GM21619 (cell line): ENCODE results near the gene WBP11.

Experiments used
- ATAC-seq: cut with Tn5 transposase; IDR thresholded peaks from one replicate; pipeline ENCODE4 v1.9.1; 2021; ENCODE audit not compliant: unreplicated experiment

The WBP11 gene

GRCh38 chr12:14803011-14803829 lies at the start of gene WBP11, which contains the start of gene C12orf60:
TSS of gene WBP11 (minus strand) at chr12:14803478. CDS start at chr12:14801383, 2,095 bp downstream.
TSS of gene C12orf60 (plus strand) at chr12:14803670. CDS start at chr12:14822936, 19,266 bp downstream.
- ATAC-seq, result peak; percentile 100

- no peak for ATAC-seq
These were observed 49.6 kb upstream of the WBP11 start for GRCh38 chr12:14852880-14853279.

- ATAC-seq, result no peak
These were observed 47.8 kb upstream of the WBP11 start for GRCh38 chr12:14850929-14851663.

- no peak for ATAC-seq
These were observed 46.4 kb upstream of the WBP11 start for GRCh38 chr12:14849661-14850060.

GRCh38 chr12:14846876-14847580 lies 43.8 kb upstream of the WBP11 start:
- ATAC-seq, result no peak

GRCh38 chr12:14846042-14846587 lies 42.8 kb upstream of the WBP11 start:
- no peak for ATAC-seq

GRCh38 chr12:14845350-14845750 lies 42.1 kb upstream of the WBP11 start:
- no peak for ATAC-seq

- ATAC-seq, result no peak
These were observed 41.1 kb upstream of the WBP11 start for GRCh38 chr12:14844401-14844800.

- ATAC-seq, result no peak
These were observed 40.2 kb upstream of the WBP11 start, which contains the start of gene ART4 for GRCh38 chr12:14843425-14843887. TSS of gene ART4 (minus strand) at chr12:14843526. CDS start at chr12:14843113, 413 bp downstream.

- no peak for ATAC-seq
These were observed 39.0 kb upstream of the WBP11 start for GRCh38 chr12:14842315-14842714.

GRCh38 chr12:14841761-14842160 lies 38.5 kb upstream of the WBP11 start:
- no peak for ATAC-seq

- ATAC-seq, result no peak
These were observed 37.3 kb upstream of the WBP11 start for GRCh38 chr12:14840616-14841015.

GRCh38 chr12:14839262-14839661 lies 36.0 kb upstream of the WBP11 start:
- ATAC-seq, result no peak

GRCh38 chr12:14836336-14837210 lies 33.3 kb upstream of the WBP11 start:
- no peak for ATAC-seq

- no peak for ATAC-seq
These were observed 31.2 kb upstream of the WBP11 start for GRCh38 chr12:14834509-14834908.

GRCh38 chr12:14833952-14834351 lies 30.7 kb upstream of the WBP11 start:
- no peak for ATAC-seq

- no peak for ATAC-seq
These were observed 30.1 kb upstream of the WBP11 start for GRCh38 chr12:14833336-14833735.

GRCh38 chr12:14828892-14829291 lies 25.6 kb upstream of the WBP11 start:
- ATAC-seq, result peak; percentile 72

GRCh38 chr12:14827043-14827442 lies 23.8 kb upstream of the WBP11 start:
- no peak for ATAC-seq

- no peak for ATAC-seq
These were observed 23.2 kb upstream of the WBP11 start for GRCh38 chr12:14826491-14826890.
